B cell (primary cell): Measurements from ENCODE around the gene LNX1. TPM values are rescaled to one million over a fixed set of nuclear protein-coding genes. Genes with fewer than 3 reads are reported as not detected.

Experiments
- ATAC-seq: fragments of 200-7000 bp; cut with Tn5 transposase; one replicate; pipeline ENCODE4 v1.10.0; 2021; ENCODE audit warnings: low read depth, mild to moderate bottlenecking, moderate number of reproducible peaks, moderate library complexity
- CTCF ChIA-PET: fragments of 350-600 bp; sonication (Branson Sonifier 250); formaldehyde crosslinking; loops from one replicate; lab custom pipeline; 2021; ENCODE audit warnings: antibody characterized with exemption, inconsistent platforms; lab: Charles Lee
- POLR2A ChIA-PET: fragments of 350-600 bp; sonication (Branson Sonifier 250); formaldehyde crosslinking; loops from one replicate; lab custom pipeline; 2021; ENCODE audit warnings: antibody characterized with exemption; lab: Charles Lee
- DNase-seq: peaks from one replicate; pipeline ENCODE4 v3.0.0; 2013
- H2AFZ ChIP-seq: 2 replicates; pipeline ENCODE4 v1.6.1; 2012; ENCODE audit warnings: mild to moderate bottlenecking, low read depth, low read length; ENCODE audit not compliant: insufficient read depth, poor library complexity, severe bottlenecking
- H3K27ac ChIP-seq, 2 donors: 1 replicate in 1 of 2; 2 replicates in 1 of 2; pipeline ENCODE4 v1.5.1; 2012 to 2013; ENCODE audit warnings: low read length in 2 of 2, mild to moderate bottlenecking in 2 of 2, moderate library complexity in 1 of 2
- H3K27me3 ChIP-seq, 4 experiments: fragments of 200-600 bp in 1 of 4; sonication (generic) in 1 of 4; replicated peaks in 1 of 4; 1 replicate in 2 of 4; 2 replicates in 2 of 4; pipeline versions ENCODE4 v1.6.1 to v1.7.0; 2013 to 2016; ENCODE audit warnings: low read length in 3 of 4, mild to moderate bottlenecking in 2 of 4, mixed read lengths in 1 of 4, moderate library complexity in 1 of 4; ENCODE audit not compliant: insufficient read depth in 4 of 4, control insufficient read depth in 3 of 4; ENCODE audit errors: control extremely low read depth in 1 of 4
- H3K36me3 ChIP-seq, 2 experiments: replicated peaks in 1 of 2; 1 replicate in 1 of 2; 2 replicates in 1 of 2; pipeline versions ENCODE4 v1.6.1 to v1.7.1; 2013; ENCODE audit warnings: low read length in 1 of 2; ENCODE audit not compliant: insufficient read depth in 2 of 2, control insufficient read depth in 1 of 2; ENCODE audit errors: control extremely low read depth in 1 of 2, extremely low read depth in 1 of 2
- H3K4me1 ChIP-seq, 2 donors: fragments of 200-600 bp in 1 of 2; sonication (generic) in 1 of 2; 1 replicate in 1 of 2; 2 replicates in 1 of 2; pipeline versions ENCODE4 v1.5.1 to v1.6.1; 2013 to 2017; ENCODE audit warnings: low read length in 2 of 2; ENCODE audit not compliant: control insufficient read depth in 2 of 2, insufficient read depth in 2 of 2
- H3K4me2 ChIP-seq: replicated peaks from 2 replicates; pipeline ENCODE3; 2012; ENCODE audit warnings: mild to moderate bottlenecking, low read depth, low read length; ENCODE audit not compliant: poor library complexity, severe bottlenecking
- H3K4me3 ChIP-seq, 5 experiments: fragments of 200-600 bp in 1 of 5; sonication (generic) in 1 of 5; 1 replicate in 3 of 5; 2 replicates in 2 of 5; pipeline versions ENCODE4 v1.5.1 to v1.7.0; 2011 to 2016; ENCODE audit warnings: low read length in 4 of 5, mild to moderate bottlenecking in 4 of 5, low read depth in 2 of 5, control low read depth in 1 of 5, moderate library complexity in 1 of 5; ENCODE audit not compliant: insufficient read depth in 1 of 5; ENCODE audit errors: control extremely low read depth in 1 of 5, extremely low read depth in 1 of 5
- H3K79me2 ChIP-seq: fragments of 200-600 bp; sonication (generic); one replicate; pipeline ENCODE4 v1.6.0; 2016; ENCODE audit warnings: low read length; ENCODE audit not compliant: control insufficient read depth, insufficient read depth
- H3K9ac ChIP-seq: fragments of 200-600 bp; sonication (generic); 2 replicates; pipeline ENCODE4 v1.6.1; 2017; ENCODE audit warnings: mild to moderate bottlenecking, low read length, moderate library complexity
- H3K9me3 ChIP-seq, 3 donors: one replicate each; pipeline versions ENCODE4 v1.6.1 to v1.7.1; 2013; ENCODE audit warnings: low read length in 2 of 3; ENCODE audit not compliant: control insufficient read depth in 2 of 3, insufficient read depth in 1 of 3; ENCODE audit errors: control extremely low read depth in 1 of 3
- H4K20me1 ChIP-seq: 2 replicates; pipeline ENCODE4 v1.6.0; 2012; ENCODE audit warnings: mild to moderate bottlenecking, low read length; ENCODE audit not compliant: insufficient read depth, control insufficient read depth, poor library complexity, severe bottlenecking
- H3K27ac Mint-ChIP-seq: one replicate; pipeline ENCODE4 v1.8.0; 2021; ENCODE audit warnings: mixed read lengths
- H3K27me3 Mint-ChIP-seq: one replicate; pipeline ENCODE4 v1.8.0; 2021; ENCODE audit warnings: mixed read lengths
- H3K4me1 Mint-ChIP-seq: one replicate; pipeline ENCODE4 v1.8.0; 2021; ENCODE audit warnings: mixed read lengths
- H3K4me3 Mint-ChIP-seq: one replicate; pipeline ENCODE4 v1.8.0; 2021; ENCODE audit warnings: mixed read lengths
- H3K9me3 Mint-ChIP-seq: one replicate; pipeline ENCODE4 v1.8.0; 2022; ENCODE audit warnings: mixed read lengths; ENCODE audit not compliant: insufficient read depth
- CTCF ChIP-seq: fragments of 200-600 bp; IDR thresholded peaks from one replicate; pipeline ENCODE4 v1.8.0; 2022; ENCODE audit warnings: antibody characterized with exemption, mild to moderate bottlenecking
- EZH2 ChIP-seq: IDR thresholded peaks from 2 replicates; pipeline ENCODE4 v1.6.1; 2012; ENCODE audit warnings: borderline replicate concordance, low read depth, mild to moderate bottlenecking, moderate library complexity, low read length; ENCODE audit not compliant: insufficient read depth, poor library complexity, severe bottlenecking
- WGBS: methylation state at CpG from one replicate; pipeline ENCODE4 v1.1.5; 2013; ENCODE audit warnings: missing lambda C conversion rate; ENCODE audit not compliant: insufficient coverage; 5-methylcytosine and 5-hydroxymethylcytosine counted together
- intact Hi-C: fragments of 100-400 bp; cut with micrococcal nuclease; formaldehyde crosslinking; loops from one replicate; pipeline ENCODE4 v1.10.0; 2022
- polyA plus RNA-seq: library from polyadenylated mRNA; depleted of rRNA; stranded (reverse); fragments of >200 nt; gene quantifications from 2 replicates; pipeline ENCODE4 v1.2.3, GENCODE V29; 2012
- total RNA-seq, 2 donors: library from RNA; stranded (reverse); fragments of 120-200 nt in 1 of 2; gene quantifications; 1 replicate in 1 of 2; 2 replicates in 1 of 2; pipeline versions ENCODE4 v1.2.3 to v1.2.4, GENCODE V29; 2013 to 2022

Gene LNX1
- total and polyA plus RNA-seq, 2 donors (not counting 1 experiment from before 2014, with no cell fraction given): not detected

GRCh38 chr4:53602390-53602789 is 11.1 kb upstream of the LNX1 start:
- Mint-ChIP-seq H3K27ac (no peak overlapping the region), H3K4me3 (no peak overlapping the region), H3K27me3 (peaks cover 12% of the 10 kb centered on the region), H3K4me1 (no peaks in the 10 kb centered on the region), H3K9me3 (no peaks in the 10 kb centered on the region)
- intact Hi-C loops: no loop called here
- ATAC-seq (no peak), DNase-seq (no peak)
- Histone ChIP-seq H3K4me3 (no peak overlapping the region), H3K9me3 (peaks cover 0 to 2% (median 1%) of the 10 kb centered on the region in 3 donors), H3K36me3 (no peaks in the 10 kb centered on the region), H3K27me3 (no peaks in the 10 kb centered on the region), H2AFZ (no peak overlapping the region), H3K9ac (no peak overlapping the region), H3K4me2 (no peak overlapping the region), H4K20me1 (no peaks in the 10 kb centered on the region), H3K79me2 (no peaks in the 10 kb centered on the region), H3K4me1 (no peaks in the 10 kb centered on the region), H3K27ac (no peak overlapping the region)
- CTCF ChIA-PET: no interaction called here
- POLR2A ChIA-PET: no interaction called here
- WGBS: 75% methylated on average over 2 of the region's 3 CpGs
- TF ChIP-seq EZH2 (no peak), CTCF (no peak)

- peaks cover 12% of the 10 kb centered on the region for H3K27me3 Mint-ChIP-seq
- CTCF ChIA-PET: no interaction called here
- Histone ChIP-seq H3K4me1 (no peaks in the 10 kb centered on the region), H3K4me2 (no peak overlapping the region), H3K9me3 (peaks cover 0 to 2% (median 1%) of the 10 kb centered on the region in 3 donors), H3K36me3 (no peaks in the 10 kb centered on the region), H4K20me1 (no peaks in the 10 kb centered on the region), H3K79me2 (no peaks in the 10 kb centered on the region), H3K9ac (no peak overlapping the region), H2AFZ (no peak overlapping the region), H3K27ac (no peak overlapping the region), H3K4me3 (no peak overlapping the region), H3K27me3 (no peaks in the 10 kb centered on the region)
- H3K9me3 Mint-ChIP-seq: no peaks in the 10 kb centered on the region
- POLR2A ChIA-PET: no interaction called here
- ATAC-seq (peak; percentile 45), DNase-seq (peak; percentile 12)
- H3K4me3 Mint-ChIP-seq: no peak overlapping the region
- intact Hi-C loops: no loop called here
- 17% methylated on average over 9 of the region's 9 CpGs for WGBS
- TF ChIP-seq CTCF (no peak), EZH2 (no peak)
- H3K4me1 Mint-ChIP-seq: no peaks in the 10 kb centered on the region
- H3K27ac Mint-ChIP-seq: no peak overlapping the region
These were observed 10.0 kb upstream of the LNX1 start for GRCh38 chr4:53601251-53601764.
